ENCODE measurements around the gene MCAT. TPM values are rescaled to one million over a fixed set of nuclear protein-coding genes. Genes with fewer than 3 reads are reported as not detected.

MCAT gene
- total RNA-seq, 1 donor from 2014 or later, result 24.0 TPM

GRCh38 chr22:43113526-43114251 lies 29.5 kb downstream of the MCAT start:
- peak overlapping the region; percentile 83 for H3K4me3 Mint-ChIP-seq
- H3K27ac Mint-ChIP-seq, result peak overlapping the region; percentile 42
- no peaks in the 10 kb centered on the region for H3K36me3 Mint-ChIP-seq

GRCh38 chr22:43110927-43111623 lies 32.1 kb downstream of the MCAT start:
- H3K36me3 Mint-ChIP-seq, result no peaks in the 10 kb centered on the region
- peaks cover 41% of the 10 kb centered on the region for H3K27me3 Mint-ChIP-seq
- H3K4me3 Mint-ChIP-seq, result peak overlapping the region; percentile 87
- H3K9me3 Mint-ChIP-seq, result no peaks in the 10 kb centered on the region
- peaks cover 19% of the 10 kb centered on the region for H3K4me1 Mint-ChIP-seq (ENCODE audit: unreplicated experiment)
- TF ChIP-seq CTCF (conservative IDR thresholded peaks at IDR 0.05), result no peak
- H3K27ac Mint-ChIP-seq, result no peak overlapping the region
- no peak for DNase-seq (ENCODE audit: extremely low spot score, unreplicated experiment)

More at GRCh38 chr22:43113526-43114251, 29.5 kb downstream of the MCAT start:
- peaks cover 20% of the 10 kb centered on the region for H3K4me1 Mint-ChIP-seq (ENCODE audit: unreplicated experiment)
- no peak for TF ChIP-seq CTCF (conservative IDR thresholded peaks at IDR 0.05)
- DNase-seq (ENCODE audit: extremely low spot score, unreplicated experiment), result no peak
- H3K27me3 Mint-ChIP-seq, result peaks cover 38% of the 10 kb centered on the region
- no peaks in the 10 kb centered on the region for H3K9me3 Mint-ChIP-seq

GRCh38 chr22:43110444-43110926 lies 32.7 kb downstream of the MCAT start, which contains the start of gene BIK:
BIK (plus strand) TSS chr22:43110750; CDS start chr22:43124023, 13,273 bp downstream.
- Mint-ChIP-seq H3K27me3 (peaks cover 39% of the 10 kb centered on the region), H3K9me3 (no peaks in the 10 kb centered on the region), H3K36me3 (no peaks in the 10 kb centered on the region), H3K4me3 (peak within 1 kb of the TSS; percentile 88), H3K4me1 (ENCODE audit: unreplicated experiment) (peaks cover 19% of the 10 kb centered on the region), H3K27ac (peak within 1 kb of the TSS; percentile 79)
- DNase-seq (ENCODE audit: extremely low spot score, unreplicated experiment), result no peak
- TF ChIP-seq CTCF (conservative IDR thresholded peaks at IDR 0.05), result peak; percentile 22

- Mint-ChIP-seq H3K27me3 (peaks cover 39% of the 10 kb centered on the region), H3K36me3 (no peaks in the 10 kb centered on the region), H3K27ac (peak overlapping the region; percentile 79), H3K9me3 (no peaks in the 10 kb centered on the region), H3K4me3 (peak overlapping the region; percentile 88), H3K4me1 (ENCODE audit: unreplicated experiment) (peaks cover 19% of the 10 kb centered on the region)
- DNase-seq (ENCODE audit: extremely low spot score, unreplicated experiment), result no peak
- TF ChIP-seq CTCF (conservative IDR thresholded peaks at IDR 0.05), result no peak
Measured at GRCh38 chr22:43109921-43110443, 33.2 kb downstream of the MCAT start.

GRCh38 chr22:43109511-43109910 lies 33.7 kb downstream of the MCAT start:
- Mint-ChIP-seq H3K36me3 (no peaks in the 10 kb centered on the region), H3K27me3 (peaks cover 39% of the 10 kb centered on the region), H3K4me1 (ENCODE audit: unreplicated experiment) (peaks cover 19% of the 10 kb centered on the region), H3K4me3 (peak overlapping the region; percentile 55), H3K27ac (no peak overlapping the region), H3K9me3 (no peaks in the 10 kb centered on the region)
- DNase-seq (ENCODE audit: extremely low spot score, unreplicated experiment), result no peak
- TF ChIP-seq CTCF (conservative IDR thresholded peaks at IDR 0.05), result no peak

Measured in type B pancreatic cell (in vitro differentiated cells).